Psoas muscle (tissue), 8 donors: ENCODE measurements around the gene RAB11FIP3. TPM values are rescaled to one million over a fixed set of nuclear protein-coding genes. Genes with fewer than 3 reads are reported as not detected.
A peak's percentile ranks its signal among the peaks of the same experiment; 100 is the strongest.

Experiments used
- ATAC-seq, 4 donors: fragments of 200-7000 bp; cut with Tn5 transposase; one replicate each; pipeline ENCODE4 v1.9.1; 2020; ENCODE audit warnings: moderate library complexity in 3 of 4, mild to moderate bottlenecking in 2 of 4
- DNase-seq, 2 donors: peaks; one replicate each; pipeline ENCODE4 v3.0.0-alpha.2; 2020
- H3K27ac ChIP-seq: fragments of 200-600 bp; one replicate; pipeline ENCODE4 v1.8.0; 2022
- H3K27me3 ChIP-seq, 3 donors: fragments of 200-600 bp in 1 of 3; one replicate each; pipeline versions ENCODE4 v1.6.1 to v1.8.0; 2013 to 2022; ENCODE audit warnings: low read length in 2 of 3, mild to moderate bottlenecking in 2 of 3, moderate library complexity in 1 of 3; ENCODE audit not compliant: insufficient read depth in 3 of 3
- H3K36me3 ChIP-seq, 2 donors: fragments of 200-600 bp in 1 of 2; one replicate each; pipeline versions ENCODE4 v1.6.1 to v1.8.0; 2013 to 2022; ENCODE audit warnings: low read depth in 1 of 2, mild to moderate bottlenecking in 1 of 2, moderate library complexity in 1 of 2; ENCODE audit not compliant: insufficient read depth in 1 of 2
- H3K4me1 ChIP-seq: fragments of 200-600 bp; one replicate; pipeline ENCODE4 v1.8.0; 2022
- H3K4me3 ChIP-seq: fragments of 200-600 bp; one replicate; pipeline ENCODE4 v1.8.0; 2022; ENCODE audit warnings: mild to moderate bottlenecking
- H3K9me3 ChIP-seq: fragments of 200-600 bp; one replicate; pipeline ENCODE4 v1.8.0; 2022
- WGBS, 3 donors: extraction: QIAGEN DNeasy Blood & Tissue Kit; methylation state at CpG; one replicate each; pipeline versions ENCODE4 v1.1.6 to v1.1.7; 2013; 5-methylcytosine and 5-hydroxymethylcytosine counted together
- intact Hi-C, 2 donors: fragments of 100-400 bp; cut with DNase I; formaldehyde crosslinking; loops; one replicate each; pipeline versions ENCODE4 v1.11.0 to v1.14.2; 2022
- polyA plus RNA-seq, 3 donors: library from polyadenylated mRNA; stranded (reverse); fragments of 200-250 nt; gene quantifications; one replicate each; pipeline ENCODE4 v1.2.3, GENCODE V29; 2013
- total RNA-seq, 4 donors: library from RNA; stranded (reverse); fragmentation: NEBNext Ultra II Directional in 2 of 4; extraction: Animal tissue kit (Norgen Biotek cat#: 25700) in 2 of 4; gene quantifications; one replicate each; pipeline versions ENCODE4 v1.2.1 to v1.2.4, GENCODE V29; 2021 to 2023
- TF ChIP-seq, protein P1 (sequence below): fragments of 200-600 bp; IDR thresholded peaks from one replicate; pipeline ENCODE4 v1.8.0; 2022; ENCODE audit warnings: antibody characterized with exemption
- donor health status: healthy with polysubstance abuse.
- donor health status: DM: no; HTN: no; CAD: no; lungs with moderate emphysema.
- donor health status: Bipolar disorder and iron deficiency.
- donor health status: healthy.
- donor health status: DM: yes; HTN: yes; CAD: no.
- donor health status: DM: no; HTN: no; CAD: no.
- donor health status: DM: no; HTN: no; CAD: no.
- donor health status: DM: yes; HTN: yes; CAD: no.

The RAB11FIP3 gene
- total and polyA plus RNA-seq, 7 donors, result 20.3 to 89.5 (median 44.7) TPM

DNA sequence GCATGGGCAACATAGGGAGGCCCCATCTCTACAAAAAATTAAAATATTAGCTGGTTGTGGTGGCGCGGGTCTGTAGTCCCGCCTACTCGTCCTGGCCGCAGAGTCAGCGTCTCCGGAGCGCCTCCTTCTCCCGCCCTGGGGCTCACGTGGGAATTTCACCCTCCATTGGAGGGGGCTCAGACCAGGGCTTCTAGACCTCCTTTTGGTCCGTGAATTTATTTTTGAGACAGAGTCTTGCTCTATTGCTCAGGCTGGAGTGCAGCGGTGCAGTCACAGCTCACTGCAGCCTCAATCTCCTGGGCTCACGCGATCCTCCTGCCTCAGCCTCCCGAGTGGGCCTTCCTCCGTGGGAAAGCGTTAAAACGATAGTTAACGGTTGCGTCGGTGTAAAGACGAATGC, 28.8 kb upstream of the RAB11FIP3 start:
- WGBS, 3 donors, result 3 to 15% (median 9%) methylated on average over 22 of the region's 22 CpGs
- ATAC-seq, result peak in 1 of 4 donors; percentile 24

DNA sequence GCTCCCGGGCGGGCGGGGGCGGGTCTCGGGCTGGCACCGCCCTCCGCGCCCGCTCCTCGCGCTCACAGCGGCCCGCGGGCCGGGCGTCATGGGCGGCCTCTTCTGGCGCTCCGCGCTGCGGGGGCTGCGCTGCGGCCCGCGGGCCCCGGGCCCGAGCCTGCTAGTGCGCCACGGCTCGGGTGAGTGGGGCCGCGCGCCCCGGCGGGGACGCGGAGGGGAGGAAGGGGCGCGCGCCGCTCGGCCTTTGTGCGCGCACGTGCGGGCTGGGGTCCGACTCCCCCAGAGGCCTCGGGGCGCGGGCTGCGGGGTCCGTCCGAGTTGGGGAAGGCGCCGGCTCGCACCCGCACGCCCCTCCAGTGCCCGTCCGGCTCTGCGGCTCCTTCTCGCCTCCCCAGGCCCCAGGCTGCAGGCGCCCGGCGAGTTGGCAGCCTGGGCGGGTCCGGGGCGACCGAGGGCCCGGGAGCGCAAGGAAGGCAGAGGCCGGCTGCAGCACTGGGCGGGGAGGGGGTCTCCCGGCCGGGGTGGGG, 28.3 kb upstream of the RAB11FIP3 start, which contains the start of gene NME4:
TSS of gene NME4 (plus strand) at position 65 of the 527 bp plus-strand sequence. CDS start at position 89, 24 bp downstream.
- H3K36me3 ChIP-seq, result peaks cover 0 to 3% of the 10 kb centered on the region in 2 donors
- no peak for ATAC-seq
- H3K4me1 ChIP-seq, result peaks cover 18% of the 10 kb centered on the region
- TF ChIP-seq, protein P1, sequence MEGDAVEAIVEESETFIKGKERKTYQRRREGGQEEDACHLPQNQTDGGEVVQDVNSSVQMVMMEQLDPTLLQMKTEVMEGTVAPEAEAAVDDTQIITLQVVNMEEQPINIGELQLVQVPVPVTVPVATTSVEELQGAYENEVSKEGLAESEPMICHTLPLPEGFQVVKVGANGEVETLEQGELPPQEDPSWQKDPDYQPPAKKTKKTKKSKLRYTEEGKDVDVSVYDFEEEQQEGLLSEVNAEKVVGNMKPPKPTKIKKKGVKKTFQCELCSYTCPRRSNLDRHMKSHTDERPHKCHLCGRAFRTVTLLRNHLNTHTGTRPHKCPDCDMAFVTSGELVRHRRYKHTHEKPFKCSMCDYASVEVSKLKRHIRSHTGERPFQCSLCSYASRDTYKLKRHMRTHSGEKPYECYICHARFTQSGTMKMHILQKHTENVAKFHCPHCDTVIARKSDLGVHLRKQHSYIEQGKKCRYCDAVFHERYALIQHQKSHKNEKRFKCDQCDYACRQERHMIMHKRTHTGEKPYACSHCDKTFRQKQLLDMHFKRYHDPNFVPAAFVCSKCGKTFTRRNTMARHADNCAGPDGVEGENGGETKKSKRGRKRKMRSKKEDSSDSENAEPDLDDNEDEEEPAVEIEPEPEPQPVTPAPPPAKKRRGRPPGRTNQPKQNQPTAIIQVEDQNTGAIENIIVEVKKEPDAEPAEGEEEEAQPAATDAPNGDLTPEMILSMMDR, result no peak
- no peaks in the 10 kb centered on the region for H3K9me3 ChIP-seq
- intact Hi-C loops, result loop anchor here in 1 of 2 donors (5.0 kb wide), 1 partner anchor 130 kb away; the partner anchor contains the start of gene CAPN15
- H3K4me3 ChIP-seq, result peak within 1 kb of the TSS; percentile 71
- DNase-seq, result no peak
- H3K27me3 ChIP-seq, result no peaks in the 10 kb centered on the region
- H3K27ac ChIP-seq, result peak within 1 kb of the TSS; percentile 73
- WGBS, 3 donors, result 0 to 1% (median 1%) methylated on average over 27 to 72 of the region's 75 CpGs

More for the DNA sequence above, 28.8 kb upstream of the RAB11FIP3 start:
- peak in 1 of 2 donors; percentile 67 for DNase-seq
- TF ChIP-seq, protein P1, result no peak
- H3K27me3 ChIP-seq, result no peaks in the 10 kb centered on the region
- peak overlapping the region; percentile 71 for H3K4me3 ChIP-seq
- H3K36me3 ChIP-seq, result peaks cover 0 to 3% of the 10 kb centered on the region in 2 donors
- H3K27ac ChIP-seq, result peak overlapping the region; percentile 73
- H3K9me3 ChIP-seq, result no peaks in the 10 kb centered on the region
- intact Hi-C loops, result loop anchor here in 1 of 2 donors (5.0 kb wide), 1 partner anchor 131 kb away; the partner anchor contains the start of gene CAPN15
- H3K4me1 ChIP-seq, result peaks cover 17% of the 10 kb centered on the region

DNA sequence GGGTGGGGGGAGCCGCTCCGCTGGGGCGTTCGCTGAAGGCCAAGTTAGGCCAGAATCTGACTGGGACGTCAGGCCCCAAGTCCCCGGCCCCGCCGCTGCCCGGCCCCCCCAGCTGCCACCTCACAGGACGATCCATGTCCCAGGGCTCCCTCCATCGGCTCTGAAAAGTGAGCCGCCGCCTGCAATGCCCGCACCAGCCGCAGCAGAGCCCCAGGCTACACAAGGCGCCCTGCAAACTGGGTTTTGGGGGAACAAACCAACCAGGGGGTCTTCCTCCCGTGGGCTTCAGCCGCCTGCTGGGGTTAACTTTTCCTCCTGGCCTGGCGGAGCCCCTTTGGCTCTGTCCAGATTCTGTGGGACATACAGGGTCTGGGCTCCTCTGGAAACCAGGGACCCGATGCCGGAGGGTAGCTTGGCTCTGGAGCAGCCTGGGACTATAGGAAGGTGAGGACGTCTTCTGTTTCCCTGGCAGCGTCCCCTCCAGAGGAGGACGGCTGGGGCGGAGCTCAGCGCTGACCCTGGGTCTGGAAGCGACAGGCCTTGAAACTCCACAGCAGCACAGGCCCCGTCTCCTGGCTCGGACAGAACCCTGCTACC, 27.6 kb upstream of the RAB11FIP3 start:
- Histone ChIP-seq H3K4me3 (peak overlapping the region; percentile 71), H3K9me3 (no peaks in the 10 kb centered on the region), H3K4me1 (peaks cover 21% of the 10 kb centered on the region), H3K27me3 (no peaks in the 10 kb centered on the region), H3K36me3 (peaks cover 0 to 3% of the 10 kb centered on the region in 2 donors), H3K27ac (peak overlapping the region; percentile 72)
- ATAC-seq (peak; percentile 47 to 68 (median 54)), DNase-seq (peak; percentile 76 to 91)
- TF ChIP-seq, protein P1, result peak; percentile 49
- intact Hi-C loops, result loop anchor here in 1 of 2 donors (5.0 kb wide), 1 partner anchor 129 kb away; the partner anchor contains the start of gene CAPN15
- 15 to 33% (median 17%) methylated on average over 19 to 29 of the region's 29 CpGs for WGBS, 3 donors

DNA sequence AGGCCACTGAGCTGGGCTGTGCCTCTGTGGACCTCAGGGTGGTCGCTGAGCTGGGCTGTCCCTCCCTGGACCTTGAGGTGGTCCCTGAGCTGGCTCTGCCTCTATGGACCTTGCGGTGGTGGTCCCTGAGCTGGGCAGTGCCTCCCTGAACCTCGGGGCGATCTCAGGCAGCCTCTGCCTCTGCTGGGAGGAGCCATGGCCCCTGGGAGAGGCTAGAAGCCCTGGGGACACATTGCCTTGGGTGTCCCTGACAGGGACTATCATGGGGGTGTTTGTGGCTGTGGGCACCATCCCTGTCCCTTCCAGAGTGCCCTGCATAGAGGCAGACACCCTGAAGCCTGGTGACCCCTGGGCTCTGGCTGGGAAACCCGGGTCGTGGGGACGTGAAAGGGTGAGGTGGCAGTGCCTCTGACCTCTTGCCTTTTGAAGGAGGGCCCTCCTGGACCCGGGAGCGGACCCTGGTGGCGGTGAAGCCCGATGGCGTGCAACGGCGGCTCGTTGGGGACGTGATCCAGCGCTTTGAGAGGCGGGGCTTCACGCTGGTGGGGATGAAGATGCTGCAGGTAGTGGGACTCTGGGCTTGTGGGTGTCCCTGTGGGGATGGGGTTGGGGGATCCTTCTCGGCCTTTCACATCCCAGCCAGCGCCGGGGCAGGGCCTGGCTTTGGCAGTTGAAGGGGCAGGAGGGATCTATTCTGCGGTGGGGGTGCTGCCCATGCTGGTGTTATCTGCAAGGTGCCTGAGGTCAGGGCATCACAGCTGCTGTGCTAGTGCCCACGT, 26.7 kb upstream of the RAB11FIP3 start:
- ATAC-seq (no peak), DNase-seq (no peak)
- TF ChIP-seq, protein P1, result no peak
- 79 to 85% (median 79%) methylated on average over 21 to 24 of the region's 24 CpGs for WGBS, 3 donors
- H3K9me3 ChIP-seq, result no peaks in the 10 kb centered on the region
- H3K27ac ChIP-seq, result peak overlapping the region; percentile 72
- intact Hi-C loops, result loop anchor here in 1 of 2 donors (5.0 kb wide), 1 partner anchor 129 kb away; the partner anchor contains the start of gene CAPN15
- no peak overlapping the region for H3K4me3 ChIP-seq
- H3K27me3 ChIP-seq, result no peaks in the 10 kb centered on the region
- H3K4me1 ChIP-seq, result peaks cover 21% of the 10 kb centered on the region
- peaks cover 0 to 3% of the 10 kb centered on the region in 2 donors for H3K36me3 ChIP-seq
